ENCODE data around the gene DDX46.

GRCh38 chr5:134794819-134795218 lies 36.2 kb downstream of the DDX46 start:
- TF ChIP-seq EZH2phosphoT487 (IDR thresholded peaks at IDR 0.05; ENCODE audit: borderline replicate concordance) (no peak), CTCF (conservative IDR thresholded peaks at IDR 0.05; ENCODE audit: low read length) (no peak)

All from Loucy (cell line).